Measurements from ENCODE around the gene NAV2.

NAV2 gene

GRCh38 chr11:20053572-20053971 is 340.9 kb downstream of the NAV2 start:
- H3K9me3 ChIP-seq (ENCODE audit: insufficient read depth, low read depth, low read length): no peaks in the 10 kb centered on the region
- no peaks in the 10 kb centered on the region for H3K27me3 ChIP-seq (ENCODE audit: insufficient read depth, low read length)
- H3K36me3 ChIP-seq (ENCODE audit: insufficient read depth, low read length): peaks cover 97% of the 10 kb centered on the region
- H3K4me1 ChIP-seq (ENCODE audit: insufficient read depth, low read length): peaks cover 23% of the 10 kb centered on the region
- H3K9ac ChIP-seq (ENCODE audit: low read depth, low read length): no peak overlapping the region
- no peak overlapping the region for H3K4me3 ChIP-seq (ENCODE audit: low read length)
- no peak overlapping the region for H3K27ac ChIP-seq (ENCODE audit: low read depth, low read length)
- 95% methylated on average over 3 of the region's 4 CpGs for WGBS

GRCh38 chr11:20054584-20054983 is 341.9 kb downstream of the NAV2 start:
- H3K27ac ChIP-seq (ENCODE audit: low read depth, low read length): no peak overlapping the region
- WGBS: 71% methylated on average over 1 of the region's 1 CpG
- H3K27me3 ChIP-seq (ENCODE audit: insufficient read depth, low read length): no peaks in the 10 kb centered on the region
- H3K36me3 ChIP-seq (ENCODE audit: insufficient read depth, low read length): peaks cover 97% of the 10 kb centered on the region
- no peak overlapping the region for H3K9ac ChIP-seq (ENCODE audit: low read depth, low read length)
- H3K4me3 ChIP-seq (ENCODE audit: low read length): no peak overlapping the region
- no peaks in the 10 kb centered on the region for H3K9me3 ChIP-seq (ENCODE audit: insufficient read depth, low read depth, low read length)
- H3K4me1 ChIP-seq (ENCODE audit: insufficient read depth, low read length): peaks cover 18% of the 10 kb centered on the region

GRCh38 chr11:20055312-20055711 is 342.7 kb downstream of the NAV2 start:
- 94% methylated on average over 2 of the region's 2 CpGs for WGBS
- Histone ChIP-seq H3K9me3 (ENCODE audit: insufficient read depth, low read depth, low read length) (no peaks in the 10 kb centered on the region), H3K9ac (ENCODE audit: low read depth, low read length) (no peak overlapping the region), H3K4me3 (ENCODE audit: low read length) (no peak overlapping the region), H3K4me1 (ENCODE audit: insufficient read depth, low read length) (peaks cover 11% of the 10 kb centered on the region), H3K27ac (ENCODE audit: low read depth, low read length) (no peak overlapping the region), H3K36me3 (ENCODE audit: insufficient read depth, low read length) (peaks cover 98% of the 10 kb centered on the region), H3K27me3 (ENCODE audit: insufficient read depth, low read length) (no peaks in the 10 kb centered on the region)

GRCh38 chr11:20056109-20056949 is 343.7 kb downstream of the NAV2 start:
- H3K9ac ChIP-seq (ENCODE audit: low read depth, low read length): no peak overlapping the region
- peaks cover 97% of the 10 kb centered on the region for H3K36me3 ChIP-seq (ENCODE audit: insufficient read depth, low read length)
- H3K4me1 ChIP-seq (ENCODE audit: insufficient read depth, low read length): peaks cover under 1% of the 10 kb centered on the region; the same call in 1 of the 2 replicates
- H3K4me3 ChIP-seq (ENCODE audit: low read length): no peak overlapping the region
- 97% methylated on average over 6 of the region's 8 CpGs for WGBS
- no peak overlapping the region for H3K27ac ChIP-seq (ENCODE audit: low read depth, low read length)
- H3K27me3 ChIP-seq (ENCODE audit: insufficient read depth, low read length): no peaks in the 10 kb centered on the region
- no peaks in the 10 kb centered on the region for H3K9me3 ChIP-seq (ENCODE audit: insufficient read depth, low read depth, low read length)

- no peak overlapping the region for H3K9ac ChIP-seq (ENCODE audit: low read depth, low read length)
- no peaks in the 10 kb centered on the region for H3K27me3 ChIP-seq (ENCODE audit: insufficient read depth, low read length)
- no peak overlapping the region for H3K4me3 ChIP-seq (ENCODE audit: low read length)
- peaks cover 96% of the 10 kb centered on the region for H3K36me3 ChIP-seq (ENCODE audit: insufficient read depth, low read length)
- no peaks in the 10 kb centered on the region for H3K4me1 ChIP-seq (ENCODE audit: insufficient read depth, low read length)
- WGBS: 92% methylated on average over 8 of the region's 8 CpGs
- H3K27ac ChIP-seq (ENCODE audit: low read depth, low read length): no peak overlapping the region
- H3K9me3 ChIP-seq (ENCODE audit: insufficient read depth, low read depth, low read length): no peaks in the 10 kb centered on the region
Observed at GRCh38 chr11:20056950-20057943, 344.6 kb downstream of the NAV2 start.

GRCh38 chr11:20058749-20059458 is 346.3 kb downstream of the NAV2 start:
- peaks cover 96% of the 10 kb centered on the region for H3K36me3 ChIP-seq (ENCODE audit: insufficient read depth, low read length)
- 96% methylated on average over 3 of the region's 3 CpGs for WGBS
- H3K9ac ChIP-seq (ENCODE audit: low read depth, low read length): no peak overlapping the region
- H3K4me1 ChIP-seq (ENCODE audit: insufficient read depth, low read length): peaks cover 4% of the 10 kb centered on the region; the same call in 1 of the 2 replicates
- H3K4me3 ChIP-seq (ENCODE audit: low read length): no peak overlapping the region
- H3K27ac ChIP-seq (ENCODE audit: low read depth, low read length): no peak overlapping the region
- H3K27me3 ChIP-seq (ENCODE audit: insufficient read depth, low read length): no peaks in the 10 kb centered on the region
- no peaks in the 10 kb centered on the region for H3K9me3 ChIP-seq (ENCODE audit: insufficient read depth, low read depth, low read length)

GRCh38 chr11:20059587-20060021 is 347.0 kb downstream of the NAV2 start:
- Histone ChIP-seq H3K9me3 (ENCODE audit: insufficient read depth, low read depth, low read length) (no peaks in the 10 kb centered on the region), H3K4me1 (ENCODE audit: insufficient read depth, low read length) (peaks cover 11% of the 10 kb centered on the region), H3K9ac (ENCODE audit: low read depth, low read length) (no peak overlapping the region), H3K27ac (ENCODE audit: low read depth, low read length) (no peak overlapping the region), H3K27me3 (ENCODE audit: insufficient read depth, low read length) (no peaks in the 10 kb centered on the region), H3K36me3 (ENCODE audit: insufficient read depth, low read length) (peaks cover 90% of the 10 kb centered on the region), H3K4me3 (ENCODE audit: low read length) (no peak overlapping the region)
- WGBS: 95% methylated on average over 4 of the region's 4 CpGs

- H3K9me3 ChIP-seq (ENCODE audit: insufficient read depth, low read depth, low read length): no peaks in the 10 kb centered on the region
- H3K27ac ChIP-seq (ENCODE audit: low read depth, low read length): no peak overlapping the region
- H3K27me3 ChIP-seq (ENCODE audit: insufficient read depth, low read length): no peaks in the 10 kb centered on the region
- H3K9ac ChIP-seq (ENCODE audit: low read depth, low read length): no peak overlapping the region
- H3K36me3 ChIP-seq (ENCODE audit: insufficient read depth, low read length): peaks cover 84% of the 10 kb centered on the region
- peaks cover 15% of the 10 kb centered on the region for H3K4me1 ChIP-seq (ENCODE audit: insufficient read depth, low read length)
- H3K4me3 ChIP-seq (ENCODE audit: low read length): no peak overlapping the region
- WGBS: 90% methylated on average over 3 of the region's 3 CpGs
Observed at GRCh38 chr11:20060181-20060580, 347.5 kb downstream of the NAV2 start.

- WGBS: 92% methylated on average over 7 of the region's 7 CpGs
Observed at GRCh38 chr11:20060647-20061205, 348.1 kb downstream of the NAV2 start.

GRCh38 chr11:20061776-20062175 is 349.1 kb downstream of the NAV2 start:
- 96% methylated on average over 3 of the region's 5 CpGs for WGBS
- Histone ChIP-seq H3K4me1 (ENCODE audit: insufficient read depth, low read length) (peaks cover 31% of the 10 kb centered on the region), H3K27ac (ENCODE audit: low read depth, low read length) (no peak overlapping the region), H3K9me3 (ENCODE audit: insufficient read depth, low read depth, low read length) (no peaks in the 10 kb centered on the region), H3K27me3 (ENCODE audit: insufficient read depth, low read length) (no peaks in the 10 kb centered on the region), H3K4me3 (ENCODE audit: low read length) (no peak overlapping the region), H3K36me3 (ENCODE audit: insufficient read depth, low read length) (peaks cover 77% of the 10 kb centered on the region), H3K9ac (ENCODE audit: low read depth, low read length) (no peak overlapping the region)

More at GRCh38 chr11:20060647-20061205, 348.1 kb downstream of the NAV2 start:
- Histone ChIP-seq H3K9ac (ENCODE audit: low read depth, low read length) (no peak overlapping the region), H3K9me3 (ENCODE audit: insufficient read depth, low read depth, low read length) (no peaks in the 10 kb centered on the region), H3K4me3 (ENCODE audit: low read length) (no peak overlapping the region), H3K27me3 (ENCODE audit: insufficient read depth, low read length) (no peaks in the 10 kb centered on the region), H3K27ac (ENCODE audit: low read depth, low read length) (no peak overlapping the region), H3K4me1 (ENCODE audit: insufficient read depth, low read length) (peaks cover 21% of the 10 kb centered on the region), H3K36me3 (ENCODE audit: insufficient read depth, low read length) (peaks cover 78% of the 10 kb centered on the region)
